Measurements from ENCODE around the gene GAK. TPM values are rescaled to one million over a fixed set of nuclear protein-coding genes. Genes with fewer than 3 reads are reported as not detected.

GAK gene
- polyA plus RNA-seq, 1 donor from 2014 or later: 58.8 TPM

- Histone ChIP-seq H3K36me3 (ENCODE audit: insufficient read depth, low read length) (no peaks in the 10 kb centered on the region), H3K27me3 (ENCODE audit: insufficient read depth, low read depth, low read length) (no peaks in the 10 kb centered on the region)
Measured at GRCh38 chr4:892780-893179, 39.3 kb downstream of the GAK start.

GRCh38 chr4:891747-892146 is 40.4 kb downstream of the GAK start:
- no peaks in the 10 kb centered on the region for H4K20me1 ChIP-seq (ENCODE audit: insufficient read depth)
- H3K9me3 ChIP-seq (ENCODE audit: low read length): no peaks in the 10 kb centered on the region
- H3K36me3 ChIP-seq (ENCODE audit: insufficient read depth, low read length): no peaks in the 10 kb centered on the region
- no peaks in the 10 kb centered on the region for H3F3A ChIP-seq (ENCODE audit: insufficient read depth, low read length, poor library complexity, severe bottlenecking)
- H3K4me2 ChIP-seq (ENCODE audit: low read length): no peak overlapping the region
- H3K27ac ChIP-seq (ENCODE audit: low read length): no peak overlapping the region
- no peak overlapping the region for H3K9ac ChIP-seq (ENCODE audit: low read length)
- no peak overlapping the region for H2AFZ ChIP-seq (ENCODE audit: low read depth, low read length)
- no peaks in the 10 kb centered on the region for H3K27me3 ChIP-seq (ENCODE audit: insufficient read depth, low read depth, low read length)
- no peaks in the 10 kb centered on the region for H3K9me2 ChIP-seq (ENCODE audit: insufficient read depth, low read length)
- no peaks in the 10 kb centered on the region for H3K79me2 ChIP-seq (replicated peaks; ENCODE audit: insufficient read depth, low read length)
- no peak overlapping the region for H3K4me3 ChIP-seq (ENCODE audit: low read length)
- TF ChIP-seq MXI1 (conservative IDR thresholded peaks at IDR 0.05; ENCODE audit: poor library complexity, severe bottlenecking) (no peak), CTCF (IDR thresholded peaks at IDR 0.05; ENCODE audit: poor library complexity, severe bottlenecking) (no peak), EZH2 (IDR thresholded peaks at IDR 0.05; ENCODE audit: borderline replicate concordance, insufficient read depth, low read length, poor library complexity, severe bottlenecking) (no peak), EP300 (conservative IDR thresholded peaks at IDR 0.05; ENCODE audit: poor library complexity, severe bottlenecking) (no peak), SMC3 (conservative IDR thresholded peaks at IDR 0.05; ENCODE audit: poor library complexity) (no peak), RAD21 (conservative IDR thresholded peaks at IDR 0.05) (no peak), POLR2AphosphoS5 (IDR thresholded peaks at IDR 0.05) (no peak), TAF1 (IDR thresholded peaks at IDR 0.05; ENCODE audit: low read depth) (no peak)

More at GRCh38 chr4:892780-893179, 39.3 kb downstream of the GAK start:
- no peak overlapping the region for H3K4me2 ChIP-seq (ENCODE audit: low read length)
- H3K9ac ChIP-seq (ENCODE audit: low read length): no peak overlapping the region
- H3K79me2 ChIP-seq (replicated peaks; ENCODE audit: insufficient read depth, low read length): no peaks in the 10 kb centered on the region
- no peaks in the 10 kb centered on the region for H3K9me3 ChIP-seq (ENCODE audit: low read length)
- H3K4me3 ChIP-seq (ENCODE audit: low read length): no peak overlapping the region
- no peak overlapping the region for H2AFZ ChIP-seq (ENCODE audit: low read depth, low read length)
- no peaks in the 10 kb centered on the region for H3K9me2 ChIP-seq (ENCODE audit: insufficient read depth, low read length)
- no peak overlapping the region for H3K27ac ChIP-seq (ENCODE audit: low read length)
- H3F3A ChIP-seq (ENCODE audit: insufficient read depth, low read length, poor library complexity, severe bottlenecking): no peaks in the 10 kb centered on the region
- TF ChIP-seq MXI1 (conservative IDR thresholded peaks at IDR 0.05; ENCODE audit: poor library complexity, severe bottlenecking) (no peak), SMC3 (conservative IDR thresholded peaks at IDR 0.05; ENCODE audit: poor library complexity) (no peak), POLR2AphosphoS5 (IDR thresholded peaks at IDR 0.05) (no peak), EZH2 (IDR thresholded peaks at IDR 0.05; ENCODE audit: borderline replicate concordance, insufficient read depth, low read length, poor library complexity, severe bottlenecking) (no peak), CTCF (IDR thresholded peaks at IDR 0.05; ENCODE audit: poor library complexity, severe bottlenecking) (no peak), RAD21 (conservative IDR thresholded peaks at IDR 0.05) (no peak), EP300 (conservative IDR thresholded peaks at IDR 0.05; ENCODE audit: poor library complexity, severe bottlenecking) (no peak), TAF1 (IDR thresholded peaks at IDR 0.05; ENCODE audit: low read depth) (no peak), REST (IDR thresholded peaks at IDR 0.05; ENCODE audit: borderline replicate concordance) (no peak)
- no peaks in the 10 kb centered on the region for H4K20me1 ChIP-seq (ENCODE audit: insufficient read depth)
